HepG2 (cell line): Measurements from ENCODE around the gene NEDD8. TPM values are rescaled to one million over a fixed set of nuclear protein-coding genes. Genes with fewer than 3 reads are reported as not detected.
A peak's percentile ranks its signal among the peaks of the same experiment; 100 is the strongest.

Experiments used
- ATAC-seq: fragments of 200-7000 bp; cut with Tn5 transposase; 3 replicates; pipeline ENCODE4 v1.9.1; 2020; ENCODE audit warnings: mild to moderate bottlenecking, moderate library complexity
- BruUV-seq: library from RNA; stranded (reverse); fragments of 400-500 nt; replicated peaks from 2 replicates; lab custom pipeline; 2021; lab: Mats Ljungman, UMichigan
- CTCF ChIA-PET: fragments of 300-600 bp; formaldehyde crosslinking; extraction: SDS; loops from one replicate; lab custom pipeline; 2021; ENCODE audit warnings: low total read pairs, inconsistent platforms, low intra/inter-chr PET ratio; lab: Yijun Ruan, JAX
- POLR2A ChIA-PET: fragments of 350-600 bp; sonication (Branson Sonifier 250); formaldehyde crosslinking; loops from one replicate; lab custom pipeline; 2020; ENCODE audit warnings: antibody characterized with exemption, inconsistent platforms; lab: Yijun Ruan, JAX
- DNase-seq: peaks from one replicate; pipeline ENCODE4 v3.0.0-alpha.2; 2015; ENCODE audit warnings: low spot score
- FAIRE-seq: peaks from 3 replicates; lab custom pipeline; 2011; peaks lifted over from hg19 to GRCh38; lab: Jason Lieb, UNC
- H2AFZ ChIP-seq: one replicate; pipeline ENCODE4 v1.6.1; 2011; ENCODE audit warnings: low read length, inconsistent platforms
- H3K27ac ChIP-seq: fragments of 300-600 bp; 3 replicates; pipeline ENCODE4 v1.8.0; 2011; ENCODE audit warnings: mixed run types, mild to moderate bottlenecking, mixed read lengths, low read length, inconsistent platforms; ENCODE audit not compliant: insufficient read depth; ENCODE audit errors: extremely low read length
- H3K27me3 ChIP-seq, 2 experiments: fragments of 200-600 bp in 1 of 2; 2 replicates in 1 of 2; 3 replicates in 1 of 2; pipeline versions ENCODE4 v1.6.0 to v1.8.0; 2011; ENCODE audit warnings: low read length in 2 of 2, mild to moderate bottlenecking in 2 of 2, moderate library complexity in 2 of 2, inconsistent platforms in 1 of 2; ENCODE audit not compliant: insufficient read depth in 2 of 2, control insufficient read depth in 1 of 2
- H3K36me3 ChIP-seq, 2 experiments: fragments of 200-600 bp in 1 of 2; replicated peaks in 1 of 2; 2 replicates in 1 of 2; 3 replicates in 1 of 2; pipeline versions ENCODE4 v1.5.1 to v1.8.0; 2011; ENCODE audit warnings: low read length in 2 of 2, inconsistent platforms in 1 of 2; ENCODE audit not compliant: insufficient read depth in 2 of 2, control insufficient read depth in 1 of 2
- H3K4me1 ChIP-seq: 2 replicates; pipeline ENCODE4 v1.5.1; 2012; ENCODE audit warnings: low read length, inconsistent platforms; ENCODE audit not compliant: insufficient read depth
- H3K4me2 ChIP-seq: 2 replicates; pipeline ENCODE4 v1.6.0; 2011; ENCODE audit warnings: low read depth, low read length, inconsistent platforms
- H3K4me3 ChIP-seq, 3 experiments: fragments of 200-600 bp in 1 of 3; sonication (generic), shearing (Covaris generic) in 1 of 3; replicated peaks in 1 of 3; 2 replicates each; pipeline ENCODE4 v1.5.1; 2011 to 2016; ENCODE audit warnings: low read length in 3 of 3, inconsistent platforms in 2 of 3, low read depth in 2 of 3, mild to moderate bottlenecking in 2 of 3, control low read depth in 1 of 3, mixed read lengths in 1 of 3; ENCODE audit not compliant: insufficient read depth in 1 of 3
- H3K79me2 ChIP-seq: one replicate; pipeline ENCODE4 v1.6.1; 2011; ENCODE audit warnings: low read length, inconsistent platforms; ENCODE audit not compliant: insufficient read depth
- H3K9ac ChIP-seq: 2 replicates; pipeline ENCODE4 v1.6.0; 2011; ENCODE audit warnings: mild to moderate bottlenecking, low read depth, low read length, inconsistent platforms; ENCODE audit not compliant: insufficient read depth
- H3K9me3 ChIP-seq: 2 replicates; pipeline ENCODE4 v1.5.1; 2012; ENCODE audit warnings: mild to moderate bottlenecking, low read length
- H4K20me1 ChIP-seq: 2 replicates; pipeline ENCODE4 v1.6.0; 2011; ENCODE audit warnings: inconsistent platforms, mild to moderate bottlenecking, low read length, moderate library complexity; ENCODE audit not compliant: insufficient read depth
- NRL ChIP-seq: sonication (generic); formaldehyde crosslinking; IDR thresholded peaks from 2 replicates; pipeline ENCODE4 v1.5.0; 2020; ENCODE audit warnings: missing genetic modification reagents, mild to moderate bottlenecking, moderate library complexity, borderline replicate concordance
- PHF8 ChIP-seq: sonication (generic); formaldehyde crosslinking; IDR thresholded peaks from 2 replicates; pipeline ENCODE4 v1.5.0; 2020; ENCODE audit warnings: missing genetic modification reagents
- ZNF251 ChIP-seq: sonication (generic); formaldehyde crosslinking; IDR thresholded peaks from 2 replicates; pipeline ENCODE4 v1.9.0; 2021; ENCODE audit warnings: mild to moderate bottlenecking, missing genetic modification reagents
- WGBS: methylation state at CpG from one replicate; pipeline ENCODE4 v1.1.6; 2017; ENCODE audit warnings: low lambda C conversion rate; 5-methylcytosine and 5-hydroxymethylcytosine counted together
- in situ Hi-C: cut with HindIII; loops from 2 replicates; pipeline ENCODE4 v1.10.0; 2017; ENCODE audit warnings: low pct_unique_long_range_greater_than_20kb; ENCODE audit not compliant: extremely low pct_ligation_motif_present
- intact Hi-C: fragments of 100-400 bp; cut with micrococcal nuclease; formaldehyde crosslinking; loops from one replicate; pipeline ENCODE4 v1.10.0; 2022; ENCODE audit not compliant: unreplicated experiment
- polyA plus RNA-seq, 8 experiments: library from polyadenylated mRNA; depleted of rRNA in 3 of 8; stranded (reverse) in 7 of 8; unstranded in 1 of 8; fragments of >200 nt; fragmentation: Illumina TruSeq in 4 of 8; extraction: Trizol in 4 of 8; gene quantifications; 2 replicates each; pipeline versions ENCODE4 v1.2.1 to v1.2.3, GENCODE V29; 2011 to 2016; ENCODE audit warnings: low read depth in 4 of 8, missing spikeins in 1 of 8, mixed read lengths in 1 of 8; ENCODE audit not compliant: insufficient read depth in 1 of 8
- total RNA-seq, 5 experiments: library from RNA; depleted of rRNA; stranded (reverse); fragments of >200 nt; fragmentation: Illumina TruSeq; extraction: Trizol; gene quantifications; 2 replicates each; pipeline ENCODE4 v1.2.3, GENCODE V29; 2016; ENCODE audit warnings: low read depth in 1 of 5
- TF ChIP-seq, protein P1 (sequence below): sonication (generic); formaldehyde crosslinking; IDR thresholded peaks from 2 replicates; pipeline ENCODE4 v1.4.0; 2020; ENCODE audit warnings: mild to moderate bottlenecking, missing genetic modification reagents
- TF ChIP-seq, protein P2 (sequence below): IDR thresholded peaks from 2 replicates; pipeline ENCODE4 v1.6.1; 2016; ENCODE audit warnings: mild to moderate bottlenecking, missing biosample characterization, missing genetic modification reagents
- TF ChIP-seq, protein P3 (sequence below): sonication (generic); formaldehyde crosslinking; IDR thresholded peaks from 2 replicates; pipeline ENCODE4 v1.4.0; 2020; ENCODE audit warnings: mild to moderate bottlenecking, low read depth, missing genetic modification reagents
- TF ChIP-seq, protein P4 (sequence below): IDR thresholded peaks from 2 replicates; pipeline ENCODE4 v1.6.1; 2016; ENCODE audit warnings: low read depth, control low read depth

The NEDD8 gene
- total and polyA plus RNA-seq, 2 of the 13 experiments (the other 11 are each of a cell fraction or from before 2014, with no cell fraction given), result 535 to 713 TPM

DNA sequence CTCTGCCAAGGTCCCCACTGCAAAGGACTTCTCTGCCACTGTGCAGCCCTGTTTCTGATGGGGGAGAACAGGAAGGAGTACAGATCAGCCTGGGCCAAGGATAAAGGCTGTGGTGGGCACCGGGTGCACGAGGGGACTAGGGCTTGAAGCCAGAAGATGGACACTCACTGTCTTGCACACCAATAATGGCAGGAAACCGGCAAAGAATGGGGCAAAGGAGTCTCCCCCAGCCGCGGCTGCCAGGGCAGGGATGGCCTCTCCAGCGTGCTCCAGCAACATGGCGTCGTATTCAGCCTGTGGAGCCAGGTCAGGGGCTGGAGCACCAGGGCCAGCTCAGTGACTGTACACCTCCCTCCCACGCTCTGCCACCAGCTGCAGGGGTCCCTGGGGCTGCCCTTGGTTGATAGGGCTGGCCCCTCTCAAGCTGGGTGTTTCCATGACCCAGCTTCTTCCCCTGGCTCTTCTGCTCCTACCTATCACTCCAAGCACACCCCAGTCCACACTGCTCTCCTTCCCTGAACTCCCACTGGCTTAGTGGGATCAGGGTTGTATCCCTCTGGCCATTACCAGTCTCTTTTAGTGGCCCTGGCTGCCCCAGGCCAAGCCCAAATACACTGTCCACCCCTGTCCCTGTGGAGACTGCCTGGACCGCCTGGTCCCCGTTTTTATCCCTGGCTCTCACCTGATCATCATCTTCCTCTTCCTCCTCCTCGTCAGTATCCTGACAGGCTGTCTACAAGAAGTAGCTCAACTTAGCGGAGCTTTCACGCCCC lies 49.9 kb downstream of the NEDD8 start (continued):
- TF ChIP-seq, protein P1, sequence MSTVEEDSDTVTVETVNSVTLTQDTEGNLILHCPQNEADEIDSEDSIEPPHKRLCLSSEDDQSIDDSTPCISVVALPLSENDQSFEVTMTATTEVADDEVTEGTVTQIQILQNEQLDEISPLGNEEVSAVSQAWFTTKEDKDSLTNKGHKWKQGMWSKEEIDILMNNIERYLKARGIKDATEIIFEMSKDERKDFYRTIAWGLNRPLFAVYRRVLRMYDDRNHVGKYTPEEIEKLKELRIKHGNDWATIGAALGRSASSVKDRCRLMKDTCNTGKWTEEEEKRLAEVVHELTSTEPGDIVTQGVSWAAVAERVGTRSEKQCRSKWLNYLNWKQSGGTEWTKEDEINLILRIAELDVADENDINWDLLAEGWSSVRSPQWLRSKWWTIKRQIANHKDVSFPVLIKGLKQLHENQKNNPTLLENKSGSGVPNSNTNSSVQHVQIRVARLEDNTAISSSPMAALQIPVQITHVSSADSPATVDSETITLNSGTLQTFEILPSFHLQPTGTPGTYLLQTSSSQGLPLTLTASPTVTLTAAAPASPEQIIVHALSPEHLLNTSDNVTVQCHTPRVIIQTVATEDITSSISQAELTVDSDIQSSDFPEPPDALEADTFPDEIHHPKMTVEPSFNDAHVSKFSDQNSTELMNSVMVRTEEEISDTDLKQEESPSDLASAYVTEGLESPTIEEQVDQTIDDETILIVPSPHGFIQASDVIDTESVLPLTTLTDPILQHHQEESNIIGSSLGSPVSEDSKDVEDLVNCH (CRISPR knock-in tag), result no peak
- no peak for TF ChIP-seq PHF8 (CRISPR knock-in tag)
- TF ChIP-seq, protein P2, sequence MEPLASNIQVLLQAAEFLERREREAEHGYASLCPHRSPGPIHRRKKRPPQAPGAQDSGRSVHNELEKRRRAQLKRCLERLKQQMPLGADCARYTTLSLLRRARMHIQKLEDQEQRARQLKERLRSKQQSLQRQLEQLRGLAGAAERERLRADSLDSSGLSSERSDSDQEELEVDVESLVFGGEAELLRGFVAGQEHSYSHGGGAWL (CRISPR knock-in tag), result 0 out of 2 replicates have a peak, but pooled peaks have one; percentile 17
- no peak for TF ChIP-seq ZNF251 (CRISPR knock-in tag)

DNA sequence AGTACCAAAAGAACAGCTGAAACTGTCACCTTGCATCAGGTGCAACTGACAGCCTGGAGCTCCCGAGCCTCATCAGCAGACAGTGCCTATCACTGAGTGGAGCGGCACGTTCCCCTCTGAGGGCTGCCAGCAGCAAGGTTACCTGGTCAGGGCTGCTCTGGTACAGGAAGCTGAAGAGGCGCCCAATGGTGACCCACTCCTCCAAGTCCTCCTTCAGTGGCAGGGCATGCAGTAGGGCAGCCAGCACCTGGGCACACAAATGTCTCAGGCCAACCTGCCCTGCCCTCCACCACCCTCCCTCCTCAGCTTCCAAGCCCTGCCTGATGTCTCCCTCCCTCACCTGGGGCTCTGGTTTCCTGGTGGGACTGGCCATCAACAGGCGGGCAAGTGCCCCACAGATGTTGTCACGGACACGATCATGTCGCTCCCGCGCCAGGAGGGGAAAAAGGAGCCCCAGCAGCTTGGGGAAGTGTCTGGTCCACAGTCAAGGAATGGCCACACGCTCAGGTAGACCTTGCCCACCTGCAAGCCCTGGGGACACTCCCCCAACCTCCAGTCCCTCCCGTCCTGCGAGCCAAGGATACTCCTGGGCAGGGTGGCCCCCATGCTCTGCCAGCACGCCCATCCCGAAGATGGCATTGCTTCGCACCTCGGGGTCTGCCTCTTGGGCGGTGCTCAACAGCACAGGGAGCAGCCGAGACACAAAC lies 50.6 kb downstream of the NEDD8 start:
- FAIRE-seq (no peak), ATAC-seq (no peak), DNase-seq (no peak)
- no peaks in the 10 kb centered on the region for H3K27me3 ChIP-seq
- H3K4me2 ChIP-seq, result no peak overlapping the region
- no peaks in the 10 kb centered on the region for H3K9me3 ChIP-seq
- POLR2A ChIA-PET, result interaction anchor here (0.7 to 8.1 kb wide), 15 partner anchors 7 to 123 kb away, joined by 3 to 65 read pairs (median 5); partner anchors contain the start of genes CHMP4A, DCAF11, IPO4 and IRF9
- CTCF ChIA-PET, result no interaction called here
- no peak overlapping the region for H3K4me3 ChIP-seq
- no peak overlapping the region for H3K9ac ChIP-seq
- in situ Hi-C loops (no loop called here), intact Hi-C loops (no loop called here)
- H2AFZ ChIP-seq, result no peak overlapping the region
- H4K20me1 ChIP-seq, result no peaks in the 10 kb centered on the region
- no peaks in the 10 kb centered on the region for H3K79me2 ChIP-seq
- H3K36me3 ChIP-seq, result peaks cover 82 to 88% of the 10 kb centered on the region in 2 experiments
- no TSS peak for BruUV-seq
- H3K4me1 ChIP-seq, result no peaks in the 10 kb centered on the region
- WGBS, result 95% methylated on average over 19 of the region's 19 CpGs
- no peak overlapping the region for H3K27ac ChIP-seq
- TF ChIP-seq, protein P3, sequence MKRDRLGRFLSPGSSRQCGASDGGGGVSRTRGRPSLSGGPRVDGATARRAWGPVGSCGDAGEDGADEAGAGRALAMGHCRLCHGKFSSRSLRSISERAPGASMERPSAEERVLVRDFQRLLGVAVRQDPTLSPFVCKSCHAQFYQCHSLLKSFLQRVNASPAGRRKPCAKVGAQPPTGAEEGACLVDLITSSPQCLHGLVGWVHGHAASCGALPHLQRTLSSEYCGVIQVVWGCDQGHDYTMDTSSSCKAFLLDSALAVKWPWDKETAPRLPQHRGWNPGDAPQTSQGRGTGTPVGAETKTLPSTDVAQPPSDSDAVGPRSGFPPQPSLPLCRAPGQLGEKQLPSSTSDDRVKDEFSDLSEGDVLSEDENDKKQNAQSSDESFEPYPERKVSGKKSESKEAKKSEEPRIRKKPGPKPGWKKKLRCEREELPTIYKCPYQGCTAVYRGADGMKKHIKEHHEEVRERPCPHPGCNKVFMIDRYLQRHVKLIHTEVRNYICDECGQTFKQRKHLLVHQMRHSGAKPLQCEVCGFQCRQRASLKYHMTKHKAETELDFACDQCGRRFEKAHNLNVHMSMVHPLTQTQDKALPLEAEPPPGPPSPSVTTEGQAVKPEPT (CRISPR knock-in tag), result 0 out of 2 replicates have a peak, but pooled peaks have one; percentile 30
- TF ChIP-seq NRL (CRISPR knock-in tag), result 0 out of 2 replicates have a peak, but pooled peaks have one; percentile 12
- TF ChIP-seq, protein P4, sequence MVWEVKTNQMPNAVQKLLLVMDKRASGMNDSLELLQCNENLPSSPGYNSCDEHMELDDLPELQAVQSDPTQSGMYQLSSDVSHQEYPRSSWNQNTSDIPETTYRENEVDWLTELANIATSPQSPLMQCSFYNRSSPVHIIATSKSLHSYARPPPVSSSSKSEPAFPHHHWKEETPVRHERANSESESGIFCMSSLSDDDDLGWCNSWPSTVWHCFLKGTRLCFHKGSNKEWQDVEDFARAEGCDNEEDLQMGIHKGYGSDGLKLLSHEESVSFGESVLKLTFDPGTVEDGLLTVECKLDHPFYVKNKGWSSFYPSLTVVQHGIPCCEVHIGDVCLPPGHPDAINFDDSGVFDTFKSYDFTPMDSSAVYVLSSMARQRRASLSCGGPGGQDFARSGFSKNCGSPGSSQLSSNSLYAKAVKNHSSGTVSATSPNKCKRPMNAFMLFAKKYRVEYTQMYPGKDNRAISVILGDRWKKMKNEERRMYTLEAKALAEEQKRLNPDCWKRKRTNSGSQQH, result no peak
